ENCODE data around the gene PDE4B. TPM values are rescaled to one million over a fixed set of nuclear protein-coding genes. Genes with fewer than 3 reads are reported as not detected.

Gene PDE4B
- total and polyA plus RNA-seq, 2 of the 13 experiments (the other 11 are each of a cell fraction or from before 2014, with no cell fraction given): not detected

- TF ChIP-seq ZNF205 (CRISPR knock-in tag; IDR thresholded peaks at IDR 0.05): no peak
These were observed 125.9 kb downstream of the PDE4B start (continued) for GRCh38 chr1:65918564-65918963.

- Histone ChIP-seq H3K27ac (ENCODE audit: extremely low read length, insufficient read depth, low read length) (no peak overlapping the region), H3K27me3 (ENCODE audit: control insufficient read depth in 1 of 2, insufficient read depth in 2 of 2, low read length in 2 of 2) (no peaks in the 10 kb centered on the region), H3K4me3 (replicated peaks in 1 of 3; ENCODE audit: insufficient read depth in 1 of 3, low read depth in 2 of 3, low read length in 3 of 3) (no peak overlapping the region), H3K9ac (ENCODE audit: insufficient read depth, low read depth, low read length) (no peak overlapping the region), H3K79me2 (ENCODE audit: insufficient read depth, low read length) (no peaks in the 10 kb centered on the region), H2AFZ (ENCODE audit: low read length) (no peak overlapping the region), H4K20me1 (ENCODE audit: insufficient read depth, low read length) (no peaks in the 10 kb centered on the region), H3K36me3 (replicated peaks in 1 of 2; ENCODE audit: control insufficient read depth in 1 of 2, insufficient read depth in 2 of 2, low read length in 2 of 2) (no peaks in the 10 kb centered on the region), H3K4me1 (ENCODE audit: insufficient read depth, low read length) (no peaks in the 10 kb centered on the region), H3K4me2 (ENCODE audit: low read depth, low read length) (no peak overlapping the region), H3K9me3 (ENCODE audit: low read length) (no peaks in the 10 kb centered on the region)
- TF ChIP-seq SP1 (IDR thresholded peaks at IDR 0.05) (no peak), SP1 (CRISPR knock-in tag; IDR thresholded peaks at IDR 0.05) (no peak), SNAI1 (CRISPR knock-in tag; IDR thresholded peaks at IDR 0.05; ENCODE audit: borderline replicate concordance) (no peak), REXO4 (CRISPR knock-in tag; IDR thresholded peaks at IDR 0.05; ENCODE audit: borderline replicate concordance) (no peak), ZBTB7A (CRISPR knock-in tag; IDR thresholded peaks at IDR 0.05) (no peak), FOXA3 (CRISPR knock-in tag; IDR thresholded peaks at IDR 0.05) (no peak), CREM (IDR thresholded peaks at IDR 0.05) (no peak), CREM (CRISPR knock-in tag; IDR thresholded peaks at IDR 0.05) (no peak), ZNF737 (CRISPR knock-in tag; IDR thresholded peaks at IDR 0.05; ENCODE audit: borderline replicate concordance) (no peak), ZHX1 (CRISPR knock-in tag; IDR thresholded peaks at IDR 0.05; ENCODE audit: low read depth) (no peak), HHEX (CRISPR knock-in tag; IDR thresholded peaks at IDR 0.05) (no peak), ZNF546 (CRISPR knock-in tag; conservative IDR thresholded peaks at IDR 0.05) (no peak), ZMYM4 (CRISPR knock-in tag; IDR thresholded peaks at IDR 0.05) (no peak), RBM22 (optimal IDR thresholded peaks at IDR 0.05; ENCODE audit: low read length) (no peak), ZFP82 (CRISPR knock-in tag; IDR thresholded peaks at IDR 0.05; ENCODE audit: borderline replicate concordance) (no peak), SNAPC4 (CRISPR knock-in tag; IDR thresholded peaks at IDR 0.05) (no peak), ZFY (CRISPR knock-in tag; IDR thresholded peaks at IDR 0.05) (no peak)
- ATAC-seq (no peak), DNase-seq (ENCODE audit: low spot score) (no peak), FAIRE-seq (no peak)
- 28% methylated on average over 4 of the region's 4 CpGs for WGBS (ENCODE audit: low lambda C conversion rate)
- ChIA-PET CTCF (ENCODE audit: low intra/inter-chr PET ratio, low total read pairs) (no interaction called here), POLR2A (no interaction called here)
- intact Hi-C loops (cut with micrococcal nuclease; ENCODE audit: unreplicated experiment) (no loop called here), in situ Hi-C loops (cut with HindIII; ENCODE audit: extremely low pct_ligation_motif_present, low pct_unique_long_range_greater_than_20kb) (no loop called here)
- no TSS peak for BruUV-seq (replicated peaks)
These were observed 128.8 kb downstream of the PDE4B start for GRCh38 chr1:65921446-65921845.

Measured in HepG2 (cell line).